Activated CD4-positive, alpha-beta T cell treated with anti-CD3 and anti-CD28 coated beads, Interleukin-2, amount 50 U/mL, for 1 hour (primary cell): ENCODE results near the gene LRRC25.
"Not testable (repeated sequence)": the region's sequence is repeated elsewhere in the genome, so short reads cannot be mapped to it uniquely, and the experiment has no call there.

ENCODE experiments used
- DNase-seq: peaks from one replicate; pipeline ENCODE4 v3.0.0-alpha.2; 2020

LRRC25 gene

DNA sequence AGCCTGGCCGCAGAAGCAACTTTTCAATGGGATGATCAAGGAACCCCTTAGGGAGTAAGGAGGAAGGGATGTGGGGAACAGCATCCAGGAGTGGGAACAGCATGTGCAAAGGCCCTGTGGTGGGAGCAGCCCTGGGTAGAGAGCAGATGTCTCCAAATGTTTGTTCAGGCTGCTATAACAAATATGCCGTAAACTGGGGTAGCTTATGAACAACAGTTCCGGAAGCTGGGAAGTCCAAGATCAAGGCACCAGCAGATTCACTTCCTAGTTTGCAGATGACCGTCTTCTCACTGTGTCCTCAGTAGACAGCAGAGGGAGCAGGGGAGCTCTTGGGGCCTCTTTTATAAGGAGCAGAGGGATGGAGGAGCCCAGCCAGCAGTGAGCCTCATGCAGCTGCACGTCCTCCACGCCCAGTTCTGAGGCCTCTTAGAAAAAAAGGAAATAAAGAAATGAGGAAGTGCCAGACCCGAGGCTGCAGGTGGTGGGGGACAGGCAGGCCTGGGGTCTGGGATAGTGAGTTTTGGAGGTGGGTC is 4.2 kb upstream of the LRRC25 start:
- no peak for DNase-seq

DNA sequence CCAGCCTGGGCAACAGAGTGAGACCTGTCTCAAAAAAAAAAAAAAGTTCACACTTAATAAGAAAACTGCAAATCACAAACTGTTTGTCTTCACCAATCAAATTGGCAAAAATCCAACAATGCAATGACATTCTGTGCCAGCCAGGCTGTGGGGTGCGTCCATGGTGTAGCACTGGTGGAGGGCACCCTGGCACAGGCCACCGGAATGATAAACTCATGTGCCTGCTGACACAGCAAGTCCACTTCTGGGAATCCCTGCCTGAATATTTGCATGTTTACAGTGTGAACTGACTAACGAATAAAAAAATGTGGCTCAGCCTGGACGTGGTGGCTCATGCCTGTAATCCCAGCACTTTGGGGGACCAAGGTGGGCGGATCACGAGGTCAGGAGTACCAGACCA is 1.6 kb upstream of the LRRC25 start:
- no peak for DNase-seq

DNA sequence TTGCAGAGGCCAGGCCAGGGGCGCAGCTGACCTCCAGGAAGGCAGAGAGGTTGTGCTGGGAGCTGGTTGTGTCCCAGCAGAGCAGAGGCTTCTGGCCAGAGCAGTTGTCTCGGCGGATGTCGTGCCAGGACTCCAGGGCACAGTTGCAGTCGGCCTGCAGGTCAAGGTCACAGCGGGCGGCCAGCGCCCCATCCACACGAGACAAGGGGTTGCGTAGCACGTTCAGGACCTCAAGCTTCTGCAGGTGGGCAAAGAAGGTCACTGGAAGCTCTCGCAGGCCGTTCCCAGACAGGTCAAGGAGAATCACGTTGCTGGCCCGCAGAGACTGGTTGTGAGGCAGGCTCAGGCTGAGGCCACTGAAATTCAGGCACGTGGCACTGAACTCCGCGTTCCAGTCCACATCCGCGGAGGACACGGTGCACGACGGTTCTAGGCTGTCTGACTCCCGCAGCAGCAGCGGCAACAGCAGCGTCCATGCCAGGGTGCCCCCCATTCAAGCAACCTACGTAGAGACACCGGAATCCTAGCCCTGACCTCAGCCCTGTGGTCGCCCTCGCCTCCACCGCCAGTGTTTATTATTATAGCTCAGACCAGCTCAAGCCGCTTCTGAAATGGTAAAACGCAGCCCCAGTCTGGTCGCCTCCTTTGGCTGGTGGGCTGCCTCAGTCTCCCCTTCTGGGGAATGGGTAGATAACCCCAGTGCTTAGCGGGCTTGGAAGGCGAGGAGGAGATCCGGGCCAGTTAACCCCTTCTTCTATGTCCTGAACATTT is 766 bp downstream of the LRRC25 start:
- DNase-seq, result no peak

- no peak for DNase-seq
Measured at GRCh38 chr19:18393836-18394235, 3.6 kb downstream of the LRRC25 start.

- no peak for DNase-seq
Measured at GRCh38 chr19:18392926-18393325, 4.5 kb downstream of the LRRC25 start.

- no peak for DNase-seq
Measured at GRCh38 chr19:18392417-18392816, 5.0 kb downstream of the LRRC25 start.

- no peak for DNase-seq
Measured at GRCh38 chr19:18391509-18392075, 5.8 kb downstream of the LRRC25 start.

- no peak for DNase-seq
Measured at GRCh38 chr19:18390065-18390907, 7.1 kb downstream of the LRRC25 start.

GRCh38 chr19:18389726-18390064 is 7.7 kb downstream of the LRRC25 start:
- DNase-seq, result no peak

DNA sequence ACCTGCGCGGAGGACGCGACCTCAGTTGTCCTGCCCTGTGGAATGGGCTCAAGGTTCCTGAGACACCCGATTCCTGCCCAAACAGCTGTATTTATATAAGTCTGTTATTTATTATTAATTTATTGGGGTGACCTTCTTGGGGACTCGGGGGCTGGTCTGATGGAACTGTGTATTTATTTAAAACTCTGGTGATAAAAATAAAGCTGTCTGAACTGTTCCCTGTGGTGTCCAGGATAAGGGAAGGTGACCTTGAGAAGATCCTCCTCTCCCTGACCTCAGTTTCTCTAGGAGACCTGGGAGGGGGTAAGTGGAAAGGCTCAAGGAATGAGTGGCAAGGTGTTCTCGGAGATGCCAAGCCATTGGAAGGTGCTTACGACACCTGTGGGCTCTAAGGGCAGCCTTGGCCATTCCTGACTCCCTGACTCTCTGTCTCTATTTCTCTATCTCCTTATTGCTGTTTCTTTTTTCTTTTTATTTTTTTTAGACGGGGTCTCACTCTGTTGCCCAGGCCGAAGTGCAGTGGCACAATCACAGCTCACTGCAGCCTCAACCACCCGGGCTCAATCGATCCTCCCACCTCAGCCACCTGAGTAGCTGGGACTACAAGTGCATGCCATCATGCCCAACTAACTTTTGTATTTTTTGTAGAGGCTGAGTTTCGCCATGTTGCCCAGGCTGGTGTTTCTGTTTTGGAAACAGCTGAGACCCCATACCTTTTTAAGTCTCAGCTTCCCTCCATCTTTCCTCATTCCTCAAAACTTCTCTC is 8.3 kb downstream of the LRRC25 start:
- DNase-seq, result no peak

GRCh38 chr19:18388100-18388959 is 9.1 kb downstream of the LRRC25 start:
- peak; percentile 75 for DNase-seq

GRCh38 chr19:18386543-18387271 is 10.7 kb downstream of the LRRC25 start:
- no peak for DNase-seq

- DNase-seq, result peak; percentile 24
Measured at GRCh38 chr19:18385675-18386542, 11.5 kb downstream of the LRRC25 start, which contains the start of gene GDF15. TSS of gene GDF15 (plus strand) at chr19:18386158. CDS start at chr19:18386190, 32 bp downstream.

DNA sequence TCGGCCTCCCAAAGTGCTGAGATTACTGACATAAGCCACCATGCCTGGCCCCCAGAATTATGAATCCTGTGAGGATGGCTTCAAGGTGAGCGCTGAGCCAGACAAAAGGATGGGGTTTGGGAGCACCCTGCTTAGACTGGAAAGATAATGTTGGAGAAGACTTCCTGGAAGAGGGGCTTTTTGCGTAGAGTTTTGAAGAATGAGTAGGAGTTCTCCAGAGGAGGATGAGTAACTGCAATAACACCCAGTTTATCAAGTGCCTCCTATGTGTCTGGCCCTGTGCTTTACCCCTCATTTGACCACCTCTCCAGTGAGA is 12.1 kb downstream of the LRRC25 start:
- DNase-seq, result no peak

- DNase-seq, result no peak
Measured at GRCh38 chr19:18384775-18385174, 12.6 kb downstream of the LRRC25 start.

DNA sequence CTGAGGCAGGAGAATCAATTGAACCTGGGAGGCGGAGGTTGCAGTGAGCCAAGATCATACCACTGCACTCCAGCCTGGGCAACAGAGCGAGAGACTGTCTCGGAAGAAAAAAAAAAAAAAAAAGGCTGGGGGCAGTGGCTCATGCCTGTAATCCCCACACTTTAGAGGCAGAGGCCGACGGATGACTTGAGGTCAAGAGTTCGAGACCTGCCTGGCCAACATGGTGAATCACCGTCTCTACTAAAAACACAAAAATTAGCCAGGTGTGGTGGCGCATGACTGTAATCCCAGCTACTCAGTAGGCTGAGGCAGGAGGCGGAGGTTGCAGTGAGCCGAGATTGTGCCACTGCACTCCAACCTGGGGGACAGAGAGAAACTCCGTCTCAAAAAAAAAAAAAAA is 13.8 kb downstream of the LRRC25 start:
- DNase-seq, result not testable (repeated sequence)

GRCh38 chr19:18380843-18381242 is 16.6 kb downstream of the LRRC25 start:
- no peak for DNase-seq

- DNase-seq, result no peak
Measured at GRCh38 chr19:18379803-18380747, 17.3 kb downstream of the LRRC25 start.

GRCh38 chr19:18377026-18377425 is 20.4 kb downstream of the LRRC25 start:
- no peak for DNase-seq
